HepG2 (cell line): Measurements from ENCODE around the gene GJA3. TPM values are rescaled to one million over a fixed set of nuclear protein-coding genes. Genes with fewer than 3 reads are reported as not detected.

Experiments used
- ATAC-seq: fragments of 200-7000 bp; cut with Tn5 transposase; 3 replicates; pipeline ENCODE4 v1.9.1; 2020; ENCODE audit warnings: mild to moderate bottlenecking, moderate library complexity
- BruUV-seq: library from RNA; stranded (reverse); fragments of 400-500 nt; replicated peaks from 2 replicates; lab custom pipeline; 2021; lab: Mats Ljungman, UMichigan
- CTCF ChIA-PET: fragments of 300-600 bp; formaldehyde crosslinking; extraction: SDS; loops from one replicate; lab custom pipeline; 2021; ENCODE audit warnings: low total read pairs, inconsistent platforms, low intra/inter-chr PET ratio; lab: Yijun Ruan, JAX
- POLR2A ChIA-PET: fragments of 350-600 bp; sonication (Branson Sonifier 250); formaldehyde crosslinking; loops from one replicate; lab custom pipeline; 2020; ENCODE audit warnings: antibody characterized with exemption, inconsistent platforms; lab: Yijun Ruan, JAX
- DNase-seq: peaks from one replicate; pipeline ENCODE4 v3.0.0-alpha.2; 2015; ENCODE audit warnings: low spot score
- FAIRE-seq: peaks from 3 replicates; lab custom pipeline; 2011; peaks lifted over from hg19 to GRCh38; lab: Jason Lieb, UNC
- H2AFZ ChIP-seq: one replicate; pipeline ENCODE4 v1.6.1; 2011; ENCODE audit warnings: low read length, inconsistent platforms
- H3K27ac ChIP-seq: fragments of 300-600 bp; 3 replicates; pipeline ENCODE4 v1.8.0; 2011; ENCODE audit warnings: mixed run types, mild to moderate bottlenecking, mixed read lengths, low read length, inconsistent platforms; ENCODE audit not compliant: insufficient read depth; ENCODE audit errors: extremely low read length
- H3K27me3 ChIP-seq, 2 experiments: fragments of 200-600 bp in 1 of 2; 2 replicates in 1 of 2; 3 replicates in 1 of 2; pipeline versions ENCODE4 v1.6.0 to v1.8.0; 2011; ENCODE audit warnings: low read length in 2 of 2, mild to moderate bottlenecking in 2 of 2, moderate library complexity in 2 of 2, inconsistent platforms in 1 of 2; ENCODE audit not compliant: insufficient read depth in 2 of 2, control insufficient read depth in 1 of 2
- H3K36me3 ChIP-seq, 2 experiments: fragments of 200-600 bp in 1 of 2; replicated peaks in 1 of 2; 2 replicates in 1 of 2; 3 replicates in 1 of 2; pipeline versions ENCODE4 v1.5.1 to v1.8.0; 2011; ENCODE audit warnings: low read length in 2 of 2, inconsistent platforms in 1 of 2; ENCODE audit not compliant: insufficient read depth in 2 of 2, control insufficient read depth in 1 of 2
- H3K4me1 ChIP-seq: 2 replicates; pipeline ENCODE4 v1.5.1; 2012; ENCODE audit warnings: low read length, inconsistent platforms; ENCODE audit not compliant: insufficient read depth
- H3K4me2 ChIP-seq: 2 replicates; pipeline ENCODE4 v1.6.0; 2011; ENCODE audit warnings: low read depth, low read length, inconsistent platforms
- H3K4me3 ChIP-seq, 3 experiments: fragments of 200-600 bp in 1 of 3; sonication (generic), shearing (Covaris generic) in 1 of 3; replicated peaks in 1 of 3; 2 replicates each; pipeline ENCODE4 v1.5.1; 2011 to 2016; ENCODE audit warnings: low read length in 3 of 3, inconsistent platforms in 2 of 3, low read depth in 2 of 3, mild to moderate bottlenecking in 2 of 3, control low read depth in 1 of 3, mixed read lengths in 1 of 3; ENCODE audit not compliant: insufficient read depth in 1 of 3
- H3K79me2 ChIP-seq: one replicate; pipeline ENCODE4 v1.6.1; 2011; ENCODE audit warnings: low read length, inconsistent platforms; ENCODE audit not compliant: insufficient read depth
- H3K9ac ChIP-seq: 2 replicates; pipeline ENCODE4 v1.6.0; 2011; ENCODE audit warnings: mild to moderate bottlenecking, low read depth, low read length, inconsistent platforms; ENCODE audit not compliant: insufficient read depth
- H3K9me3 ChIP-seq: 2 replicates; pipeline ENCODE4 v1.5.1; 2012; ENCODE audit warnings: mild to moderate bottlenecking, low read length
- H4K20me1 ChIP-seq: 2 replicates; pipeline ENCODE4 v1.6.0; 2011; ENCODE audit warnings: inconsistent platforms, mild to moderate bottlenecking, low read length, moderate library complexity; ENCODE audit not compliant: insufficient read depth
- FOXK1 ChIP-seq: sonication (generic); formaldehyde crosslinking; IDR thresholded peaks from 2 replicates; pipeline ENCODE4 v1.4.0; 2020; ENCODE audit warnings: low read depth, missing genetic modification reagents, borderline replicate concordance
- GATAD2A ChIP-seq: IDR thresholded peaks from 2 replicates; pipeline ENCODE4 v1.6.1; 2016
- IRF2 ChIP-seq: IDR thresholded peaks from 2 replicates; pipeline ENCODE4 v1.6.1; 2018; ENCODE audit warnings: missing genetic modification reagents, missing compliant biosample characterization
- MED13 ChIP-seq: sonication (generic); formaldehyde crosslinking; IDR thresholded peaks from 2 replicates; pipeline ENCODE4 v1.5.0; 2020; ENCODE audit warnings: missing genetic modification reagents
- SMARCC2 ChIP-seq: fragments of 450-650 bp; IDR thresholded peaks from 2 replicates; pipeline ENCODE4 v1.6.1; 2017; ENCODE audit warnings: antibody characterized with exemption, mild to moderate bottlenecking
- ZNF281 ChIP-seq: sonication (generic); formaldehyde crosslinking; IDR thresholded peaks from 2 replicates; pipeline ENCODE4 v1.4.0; 2020; ENCODE audit warnings: missing genetic modification reagents, borderline replicate concordance
- ZNF484 ChIP-seq: sonication (generic); formaldehyde crosslinking; IDR thresholded peaks from 2 replicates; pipeline ENCODE4 v1.5.1; 2020; ENCODE audit warnings: mild to moderate bottlenecking, low read depth, missing genetic modification reagents, borderline replicate concordance
- ZNF772 ChIP-seq: sonication (generic); formaldehyde crosslinking; IDR thresholded peaks from 2 replicates; pipeline ENCODE4 v1.5.0; 2020; ENCODE audit warnings: mild to moderate bottlenecking, missing genetic modification reagents
- WGBS: methylation state at CpG from one replicate; pipeline ENCODE4 v1.1.6; 2017; ENCODE audit warnings: low lambda C conversion rate; 5-methylcytosine and 5-hydroxymethylcytosine counted together
- in situ Hi-C: cut with HindIII; loops from 2 replicates; pipeline ENCODE4 v1.10.0; 2017; ENCODE audit warnings: low pct_unique_long_range_greater_than_20kb; ENCODE audit not compliant: extremely low pct_ligation_motif_present
- intact Hi-C: fragments of 100-400 bp; cut with micrococcal nuclease; formaldehyde crosslinking; loops from one replicate; pipeline ENCODE4 v1.10.0; 2022; ENCODE audit not compliant: unreplicated experiment
- polyA plus RNA-seq, 8 experiments: library from polyadenylated mRNA; depleted of rRNA in 3 of 8; stranded (reverse) in 7 of 8; unstranded in 1 of 8; fragments of >200 nt; fragmentation: Illumina TruSeq in 4 of 8; extraction: Trizol in 4 of 8; gene quantifications; 2 replicates each; pipeline versions ENCODE4 v1.2.1 to v1.2.3, GENCODE V29; 2011 to 2016; ENCODE audit warnings: low read depth in 4 of 8, missing spikeins in 1 of 8, mixed read lengths in 1 of 8; ENCODE audit not compliant: insufficient read depth in 1 of 8
- total RNA-seq, 5 experiments: library from RNA; depleted of rRNA; stranded (reverse); fragments of >200 nt; fragmentation: Illumina TruSeq; extraction: Trizol; gene quantifications; 2 replicates each; pipeline ENCODE4 v1.2.3, GENCODE V29; 2016; ENCODE audit warnings: low read depth in 1 of 5

The GJA3 gene
- total and polyA plus RNA-seq, 2 of the 13 experiments (the other 11 are each of a cell fraction or from before 2014, with no cell fraction given) = 0.04 TPM

- H3K36me3 ChIP-seq = no peaks in the 10 kb centered on the region
- no peaks in the 10 kb centered on the region for H3K9me3 ChIP-seq
- FAIRE-seq (no peak), DNase-seq (no peak), ATAC-seq (no peak)
- no peaks in the 10 kb centered on the region for H3K79me2 ChIP-seq
- BruUV-seq = no TSS peak
- no peaks in the 10 kb centered on the region for H4K20me1 ChIP-seq
- H3K4me1 ChIP-seq = peaks cover 42% of the 10 kb centered on the region
- intact Hi-C loops = no loop called here
- H2AFZ ChIP-seq = no peak overlapping the region
- TF ChIP-seq MED13 (CRISPR knock-in tag) (no peak), SMARCC2 (no peak), ZNF772 (CRISPR knock-in tag) (no peak), FOXK1 (CRISPR knock-in tag) (no peak), IRF2 (CRISPR knock-in tag) (no peak), ZNF281 (no peak), GATAD2A (CRISPR knock-in tag) (no peak), ZNF484 (CRISPR knock-in tag) (no peak)
- H3K9ac ChIP-seq = no peak overlapping the region
- ChIA-PET CTCF (no interaction called here), POLR2A (interaction anchor here (2.1 kb wide), 1 partner anchor 9 kb away, joined by 7 read pairs; no protein-coding TSS in a partner anchor)
- 89% methylated on average over 34 of the region's 55 CpGs for WGBS
- no peak overlapping the region for H3K27ac ChIP-seq
- no peaks in the 10 kb centered on the region for H3K27me3 ChIP-seq
- in situ Hi-C loops = no loop called here
- H3K4me3 ChIP-seq = no peak overlapping the region
- no peak overlapping the region for H3K4me2 ChIP-seq
These were observed 42.3 kb downstream of the GJA3 start for GRCh38 chr13:20118268-20119140.
